Ammon's horn (tissue), 1 donor: ENCODE data around the gene ZDHHC12.
"Not testable (repeated sequence)": the region's sequence is repeated elsewhere in the genome, so short reads cannot be mapped to it uniquely, and the experiment has no call there.

ENCODE experiments used
- DNase-seq: peaks from one replicate; pipeline ENCODE4 v3.0.0-alpha.2; 2016; ENCODE audit warnings: low spot score

The ZDHHC12 gene

GRCh38 chr9:128707446-128707845 lies 16.5 kb downstream of the ZDHHC12 start:
- no peak for DNase-seq

- DNase-seq, result no peak
Measured at GRCh38 chr9:128706671-128707381, 17.1 kb downstream of the ZDHHC12 start.

DNA sequence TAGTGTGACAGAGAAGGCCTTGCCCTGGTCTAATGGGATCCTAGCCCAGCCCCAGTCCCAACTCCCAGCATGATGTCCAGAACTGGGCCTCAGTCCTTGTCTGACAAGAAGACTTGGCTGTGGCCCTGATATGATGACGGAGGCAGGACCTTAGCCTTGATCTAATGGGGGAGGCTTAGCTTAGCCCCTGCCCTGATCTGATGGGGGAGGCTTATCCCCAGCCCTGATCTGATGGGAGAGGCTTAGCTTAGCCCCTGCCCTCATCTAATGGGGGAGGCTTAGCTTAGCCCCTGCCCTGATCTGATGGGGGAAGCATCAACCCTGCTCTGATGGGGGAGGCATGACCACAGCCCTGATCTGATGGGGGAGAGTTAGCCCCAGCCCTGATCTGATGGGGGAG lies 17.9 kb downstream of the ZDHHC12 start:
- DNase-seq, result no peak

GRCh38 chr9:128705051-128705965 lies 18.6 kb downstream of the ZDHHC12 start:
- DNase-seq, result no peak

DNA sequence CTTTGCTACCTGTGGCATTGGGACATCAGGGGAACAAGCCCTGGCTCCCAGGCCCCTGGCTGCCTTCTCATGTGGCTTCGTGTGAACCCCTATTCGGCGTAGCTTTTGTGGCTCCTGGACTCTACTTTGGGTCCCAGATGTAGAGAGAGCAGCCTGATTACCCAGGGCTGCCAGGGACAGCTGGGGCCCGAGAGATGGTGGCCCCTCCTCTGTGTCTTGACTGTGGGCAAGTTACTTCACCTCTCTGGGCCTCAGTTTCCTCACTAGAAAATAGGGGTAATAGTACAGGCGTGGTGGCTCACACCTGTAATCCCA lies 19.6 kb downstream of the ZDHHC12 start:
- DNase-seq, result no peak

DNA sequence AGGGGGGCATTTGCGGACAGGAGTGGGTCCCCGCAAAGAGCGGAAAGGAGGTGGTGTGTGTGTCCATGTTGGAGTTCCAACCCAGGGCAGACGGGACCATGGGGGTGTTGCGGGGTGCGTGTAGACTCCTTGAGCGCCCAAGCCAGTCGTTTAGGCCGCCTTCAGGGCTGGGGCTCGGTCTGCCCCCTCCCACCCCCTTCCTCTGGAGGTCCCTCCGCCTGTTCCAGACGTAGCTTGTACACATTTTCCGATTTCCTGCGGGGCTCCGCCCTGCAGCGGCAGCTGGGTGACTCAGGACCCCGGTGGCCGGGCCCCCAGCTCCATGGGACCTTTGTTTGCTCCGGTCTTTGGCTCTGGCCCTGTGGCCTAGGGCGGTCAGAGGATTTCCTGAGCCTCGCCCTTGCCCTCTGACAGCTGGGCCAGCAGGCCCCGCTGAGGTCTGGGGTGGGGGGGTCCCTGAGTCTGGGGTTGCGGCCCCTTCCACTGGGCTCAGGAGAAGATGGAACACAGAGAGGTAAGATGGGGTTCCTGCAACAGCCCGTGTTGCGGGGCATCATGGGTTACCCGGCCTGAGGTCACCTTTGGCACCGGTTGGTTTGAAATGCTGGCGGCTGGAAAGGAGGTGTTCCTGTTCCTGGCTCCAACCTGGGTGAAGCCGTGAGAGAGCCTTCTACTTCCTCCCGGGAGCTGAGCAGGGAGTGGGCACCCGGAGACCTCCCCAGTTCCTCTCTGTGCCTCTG lies 20.1 kb downstream of the ZDHHC12 start:
- no peak for DNase-seq

GRCh38 chr9:128702949-128703615 lies 20.8 kb downstream of the ZDHHC12 start:
- no peak for DNase-seq

GRCh38 chr9:128702445-128702948 lies 21.4 kb downstream of the ZDHHC12 start, which contains the start of gene PKN3:
TSS of gene PKN3 (plus strand) at chr9:128702503. CDS start at chr9:128702916, 413 bp downstream.
- peak; percentile 75 for DNase-seq

DNA sequence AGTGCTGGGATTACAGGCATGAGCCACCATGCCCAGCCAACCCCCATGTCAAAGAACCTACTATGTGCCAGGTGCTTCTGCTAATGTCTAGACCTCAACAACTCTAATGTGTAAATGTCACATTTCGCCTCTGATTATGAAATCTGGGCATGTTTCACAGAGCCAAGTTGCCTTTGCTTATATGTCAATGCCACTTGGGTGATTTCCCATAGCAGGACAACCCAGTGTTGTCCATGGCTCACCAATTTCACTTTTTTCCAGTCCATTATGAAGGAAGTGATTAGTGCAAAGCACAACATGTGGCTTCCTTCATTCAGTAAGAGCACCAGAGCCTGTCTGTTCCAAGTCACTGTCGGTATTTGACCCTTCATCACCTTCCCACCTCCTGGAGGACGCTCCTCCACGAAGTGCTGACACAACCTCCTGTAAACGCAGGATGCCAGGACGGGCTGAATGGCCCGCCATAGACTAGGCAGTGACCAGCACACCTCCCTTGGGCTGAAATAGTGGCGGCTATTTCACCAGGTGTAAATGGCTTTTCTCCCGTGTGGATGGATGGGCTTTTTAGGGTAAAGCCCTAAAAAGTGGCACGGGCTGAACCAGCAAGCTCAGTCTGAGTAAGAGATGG lies 22.6 kb downstream of the ZDHHC12 start:
- no peak for DNase-seq

- not testable (repeated sequence) for DNase-seq
Measured at GRCh38 chr9:128699096-128699795, 24.7 kb downstream of the ZDHHC12 start.

DNA sequence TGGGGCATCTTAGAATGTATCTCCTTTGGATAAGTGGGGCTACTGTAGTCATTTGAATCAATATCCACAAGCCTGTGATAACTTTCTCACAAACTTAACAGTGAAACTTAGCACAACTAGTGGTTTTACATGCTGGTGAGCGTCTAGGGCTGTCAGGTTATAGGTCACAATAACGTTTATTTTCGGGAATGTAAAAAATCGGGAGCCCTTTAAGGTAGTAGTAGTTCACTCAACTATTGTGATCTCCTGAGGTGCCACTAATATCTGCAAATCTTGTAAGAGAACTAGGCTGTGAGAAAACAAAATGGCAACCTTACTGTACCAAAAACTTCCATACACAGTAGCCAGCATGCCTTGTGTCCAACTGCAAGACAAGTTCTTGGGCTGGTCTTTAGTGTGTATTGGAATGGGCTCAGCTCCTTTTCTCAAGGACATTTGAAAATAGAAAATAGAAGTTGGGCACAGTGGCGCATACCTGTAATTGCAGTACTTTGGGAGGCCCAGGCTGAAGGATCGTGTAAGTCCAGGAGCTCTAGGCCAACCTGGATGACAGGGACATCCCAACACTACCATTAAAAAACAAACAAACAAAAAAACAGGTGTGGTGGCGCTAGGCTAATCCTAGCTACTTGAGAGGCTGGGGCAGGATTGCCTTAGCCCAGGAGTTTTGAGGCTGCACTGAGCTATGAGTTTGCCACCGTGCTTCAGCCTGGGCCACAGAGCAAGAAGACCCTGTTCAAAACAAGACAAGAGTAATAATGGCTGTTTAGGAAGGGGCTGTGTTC lies 26.8 kb downstream of the ZDHHC12 start:
- DNase-seq, result no peak

GRCh38 chr9:128694344-128694743 lies 29.6 kb downstream of the ZDHHC12 start:
- DNase-seq, result no peak

DNA sequence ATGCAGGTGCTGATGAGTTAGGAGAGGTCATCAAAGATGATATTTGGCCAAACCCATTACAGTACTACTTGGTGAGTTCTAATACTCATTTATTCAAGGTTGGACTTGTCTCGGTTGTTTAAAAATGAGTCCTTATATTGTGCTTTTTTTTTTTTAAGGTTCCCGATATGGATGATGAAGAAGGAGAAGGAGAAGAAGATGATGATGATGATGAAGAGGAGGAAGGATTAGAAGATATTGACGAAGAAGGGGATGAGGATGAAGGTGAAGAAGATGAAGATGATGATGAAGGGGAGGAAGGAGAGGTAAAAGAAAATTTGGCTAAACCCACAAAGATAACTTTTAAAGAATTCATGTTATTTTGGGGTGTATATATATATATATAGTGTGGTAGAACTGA lies 30.2 kb downstream of the ZDHHC12 start:
- not testable (repeated sequence) for DNase-seq

DNA sequence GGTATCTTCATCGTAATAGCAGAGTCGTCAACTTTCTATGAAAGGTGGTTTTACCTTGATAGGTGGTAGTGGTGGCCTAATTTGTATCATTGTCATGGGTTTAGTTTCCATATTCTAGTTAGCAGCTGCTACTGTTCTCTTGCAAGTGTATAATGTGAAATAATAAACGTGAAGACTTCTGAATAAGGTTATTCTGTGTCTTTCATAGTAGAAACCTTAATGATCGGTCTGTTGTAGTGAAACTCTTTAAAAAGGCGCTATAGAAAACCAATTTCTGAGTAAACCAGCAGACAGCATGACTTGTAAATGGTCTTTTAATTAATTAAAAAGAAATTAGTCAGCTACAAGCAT lies 33.3 kb downstream of the ZDHHC12 start:
- no peak for DNase-seq

DNA sequence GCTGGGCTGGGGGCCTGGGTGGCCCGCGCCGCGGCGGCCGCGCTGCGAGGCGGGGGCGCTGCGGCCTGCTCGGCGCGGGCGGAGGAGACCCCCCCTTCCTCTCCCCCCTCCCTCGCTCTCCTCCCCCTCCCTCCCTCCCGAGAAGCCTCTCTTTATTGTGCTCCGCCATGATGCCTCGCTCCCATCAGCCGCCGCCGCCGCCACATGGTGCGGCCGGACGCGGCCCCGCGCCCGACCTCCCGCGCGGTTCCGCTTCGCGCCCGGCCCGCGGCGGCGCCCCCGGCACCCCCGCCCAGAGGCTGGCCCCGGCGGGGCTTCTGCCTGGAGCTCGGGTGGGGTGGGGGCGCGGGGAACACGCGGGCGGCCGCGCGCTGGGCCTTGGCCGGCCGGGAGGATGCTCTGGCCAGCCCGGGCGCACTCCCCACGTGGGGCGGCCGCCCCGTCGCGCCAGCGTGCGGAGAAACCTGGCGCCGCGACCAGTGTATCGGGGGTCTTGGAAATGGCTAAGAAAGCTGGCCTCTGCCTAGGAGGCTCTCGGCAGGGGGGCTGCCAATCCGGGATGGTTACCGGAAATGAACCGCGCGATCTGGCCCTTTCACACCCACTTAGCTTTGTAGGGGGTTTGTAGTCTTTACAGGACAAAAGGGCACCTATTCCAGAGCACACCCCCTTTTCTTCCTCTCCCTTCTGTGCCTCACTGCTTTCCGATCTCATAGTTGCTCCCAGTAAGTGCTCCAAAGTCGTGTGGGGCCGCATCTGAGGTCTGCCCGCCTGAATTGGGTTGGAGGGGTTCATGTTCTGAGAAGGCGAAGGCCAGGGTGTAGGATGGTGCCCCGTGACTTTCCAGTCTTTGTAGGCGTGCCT lies 33.9 kb downstream of the ZDHHC12 start:
- peak; percentile 67 for DNase-seq

GRCh38 chr9:128689293-128689774 lies 34.6 kb downstream of the ZDHHC12 start:
- peak; percentile 47 for DNase-seq

- DNase-seq, result peak; percentile 96
Measured at GRCh38 chr9:128688501-128689292, 35.2 kb downstream of the ZDHHC12 start, which contains the start of gene SET. TSS of gene SET (plus strand) at chr9:128689222. CDS start at chr9:128689583, 361 bp downstream.

DNA sequence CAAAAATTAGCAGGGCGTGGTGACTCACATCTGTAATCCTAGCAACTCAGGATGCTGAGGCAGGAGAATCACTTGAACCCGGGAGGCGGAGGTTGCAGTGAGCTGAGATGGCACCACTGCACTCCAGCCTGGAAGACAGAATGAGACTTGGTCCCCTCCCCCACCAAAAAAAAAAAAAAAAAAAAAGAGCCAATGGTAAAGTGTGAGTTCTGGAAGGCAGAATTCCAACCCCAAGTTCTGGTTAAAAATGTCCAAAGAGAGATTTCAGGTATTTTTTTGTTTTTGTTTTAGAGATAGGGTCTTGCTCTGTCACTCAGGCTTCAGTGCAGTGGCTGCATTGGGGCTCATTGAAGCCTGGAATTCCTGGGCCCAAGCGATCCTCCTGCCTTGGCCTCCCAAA lies 36.5 kb downstream of the ZDHHC12 start:
- no peak for DNase-seq
